ENCODE measurements around the gene KPNA3.

KPNA3 gene

GRCh38 chr13:49740870-49741269 lies 51.6 kb downstream of the KPNA3 start:
- Histone ChIP-seq H2BK5ac (ENCODE audit: low read depth, low read length, poor library complexity) (no peak overlapping the region), H3K36me3 (ENCODE audit: control insufficient read depth in 1 of 2, insufficient read depth in 2 of 2, low read length in 2 of 2) (peaks cover 3 to 6% of the 10 kb centered on the region in 2 experiments), H3K27ac (ENCODE audit: low read depth, low read length) (no peak overlapping the region), H4K91ac (ENCODE audit: low read depth, low read length) (no peak overlapping the region), H3K4me3 (ENCODE audit: low read depth, low read length) (no peak overlapping the region), H4K8ac (ENCODE audit: low read depth, low read length) (no peak overlapping the region), H3K23ac (ENCODE audit: low read length) (no peak overlapping the region), H3K79me2 (ENCODE audit: control insufficient read depth, insufficient read depth, low read length, poor library complexity) (no peaks in the 10 kb centered on the region), H3K27me3 (ENCODE audit: insufficient read depth, low read length) (no peaks in the 10 kb centered on the region), H2BK12ac (ENCODE audit: low read length) (no peak overlapping the region), H3K79me1 (ENCODE audit: low read length) (no peaks in the 10 kb centered on the region), H2BK120ac (ENCODE audit: insufficient read depth, low read length, poor library complexity) (no peak overlapping the region), H3K4me1 (ENCODE audit: control insufficient read depth in 1 of 2, insufficient read depth in 2 of 2, low read length in 2 of 2) (no peaks in the 10 kb centered on the region), H3K18ac (ENCODE audit: low read length) (no peak overlapping the region), H3K4me2 (ENCODE audit: low read length) (no peak overlapping the region), H2AK5ac (ENCODE audit: low read length) (no peak overlapping the region), H2AFZ (ENCODE audit: insufficient read depth, low read length, poor library complexity) (no peak overlapping the region), H3K9me3 (ENCODE audit: insufficient read depth, low read depth, low read length) (no peaks in the 10 kb centered on the region), H3K14ac (ENCODE audit: low read length) (no peak overlapping the region), H3K9ac (ENCODE audit: low read length) (no peak overlapping the region), H3K4ac (ENCODE audit: low read depth, low read length) (no peak overlapping the region), H4K12ac (ENCODE audit: low read depth, low read length) (no peak overlapping the region)
- DNase-seq = peak in 1 of 2 donors; percentile 3
- WGBS (ENCODE audit: extremely low coverage, insufficient coverage, insufficient read length) = no CpG with 5 or more reads among the region's 2 CpGs

GRCh38 chr13:49739498-49740187 lies 52.8 kb downstream of the KPNA3 start:
- H2BK5ac ChIP-seq (ENCODE audit: low read depth, low read length, poor library complexity) = no peak overlapping the region
- H3K4ac ChIP-seq (ENCODE audit: low read depth, low read length) = no peak overlapping the region
- H3K36me3 ChIP-seq (ENCODE audit: control insufficient read depth in 1 of 2, insufficient read depth in 2 of 2, low read length in 2 of 2) = peaks cover 0 to 3% of the 10 kb centered on the region in 2 experiments
- no peak overlapping the region for H3K4me3 ChIP-seq (ENCODE audit: low read depth, low read length)
- no peak for DNase-seq
- H2BK120ac ChIP-seq (ENCODE audit: insufficient read depth, low read length, poor library complexity) = no peak overlapping the region
- no peak overlapping the region for H2AFZ ChIP-seq (ENCODE audit: insufficient read depth, low read length, poor library complexity)
- H3K79me1 ChIP-seq (ENCODE audit: low read length) = no peaks in the 10 kb centered on the region
- no peak overlapping the region for H3K4me2 ChIP-seq (ENCODE audit: low read length)
- H3K18ac ChIP-seq (ENCODE audit: low read length) = no peak overlapping the region
- H2AK5ac ChIP-seq (ENCODE audit: low read length) = no peak overlapping the region
- no CpG with 5 or more reads among the region's 5 CpGs for WGBS (ENCODE audit: extremely low coverage, insufficient coverage, insufficient read length)
- H3K79me2 ChIP-seq (ENCODE audit: control insufficient read depth, insufficient read depth, low read length, poor library complexity) = no peaks in the 10 kb centered on the region
- H3K23ac ChIP-seq (ENCODE audit: low read length) = no peak overlapping the region
- no peaks in the 10 kb centered on the region for H3K27me3 ChIP-seq (ENCODE audit: insufficient read depth, low read length)
- no peak overlapping the region for H4K91ac ChIP-seq (ENCODE audit: low read depth, low read length)
- H3K9ac ChIP-seq (ENCODE audit: low read length) = no peak overlapping the region
- no peak overlapping the region for H4K8ac ChIP-seq (ENCODE audit: low read depth, low read length)
- H3K27ac ChIP-seq (ENCODE audit: low read depth, low read length) = no peak overlapping the region
- no peaks in the 10 kb centered on the region for H3K4me1 ChIP-seq (ENCODE audit: control insufficient read depth in 1 of 2, insufficient read depth in 2 of 2, low read length in 2 of 2)
- H4K12ac ChIP-seq (ENCODE audit: low read depth, low read length) = no peak overlapping the region
- no peak overlapping the region for H3K14ac ChIP-seq (ENCODE audit: low read length)
- no peak overlapping the region for H2BK12ac ChIP-seq (ENCODE audit: low read length)
- no peaks in the 10 kb centered on the region for H3K9me3 ChIP-seq (ENCODE audit: insufficient read depth, low read depth, low read length)

GRCh38 chr13:49733181-49733951 lies 59.1 kb downstream of the KPNA3 start:
- no peaks in the 10 kb centered on the region for H3K79me2 ChIP-seq (ENCODE audit: control insufficient read depth, insufficient read depth, low read length, poor library complexity)
- H2AK5ac ChIP-seq (ENCODE audit: low read length) = no peak overlapping the region
- H3K9ac ChIP-seq (ENCODE audit: low read length) = no peak overlapping the region
- peaks cover 5 to 7% of the 10 kb centered on the region in 2 experiments for H3K36me3 ChIP-seq (ENCODE audit: control insufficient read depth in 1 of 2, insufficient read depth in 2 of 2, low read length in 2 of 2)
- H3K4me2 ChIP-seq (ENCODE audit: low read length) = no peak overlapping the region
- H3K79me1 ChIP-seq (ENCODE audit: low read length) = no peaks in the 10 kb centered on the region
- H3K4me1 ChIP-seq (ENCODE audit: control insufficient read depth in 1 of 2, insufficient read depth in 2 of 2, low read length in 2 of 2) = no peaks in the 10 kb centered on the region
- no peak overlapping the region for H4K12ac ChIP-seq (ENCODE audit: low read depth, low read length)
- H2BK120ac ChIP-seq (ENCODE audit: insufficient read depth, low read length, poor library complexity) = no peak overlapping the region
- no peaks in the 10 kb centered on the region for H3K9me3 ChIP-seq (ENCODE audit: insufficient read depth, low read depth, low read length)
- no CpG with 5 or more reads among the region's 12 CpGs for WGBS (ENCODE audit: extremely low coverage, insufficient coverage, insufficient read length)
- no peak overlapping the region for H3K4me3 ChIP-seq (ENCODE audit: low read depth, low read length)
- H3K4ac ChIP-seq (ENCODE audit: low read depth, low read length) = no peak overlapping the region
- H3K14ac ChIP-seq (ENCODE audit: low read length) = no peak overlapping the region
- no peak overlapping the region for H3K27ac ChIP-seq (ENCODE audit: low read depth, low read length)
- no peak overlapping the region for H4K8ac ChIP-seq (ENCODE audit: low read depth, low read length)
- no peak overlapping the region for H2BK12ac ChIP-seq (ENCODE audit: low read length)
- no peak overlapping the region for H3K18ac ChIP-seq (ENCODE audit: low read length)
- H3K27me3 ChIP-seq (ENCODE audit: insufficient read depth, low read length) = no peaks in the 10 kb centered on the region
- no peak overlapping the region for H2AFZ ChIP-seq (ENCODE audit: insufficient read depth, low read length, poor library complexity)
- no peak overlapping the region for H3K23ac ChIP-seq (ENCODE audit: low read length)
- no peak for DNase-seq
- H2BK5ac ChIP-seq (ENCODE audit: low read depth, low read length, poor library complexity) = no peak overlapping the region
- no peak overlapping the region for H4K91ac ChIP-seq (ENCODE audit: low read depth, low read length)

GRCh38 chr13:49731766-49732165 lies 60.7 kb downstream of the KPNA3 start:
- Histone ChIP-seq H4K91ac (ENCODE audit: low read depth, low read length) (no peak overlapping the region), H4K8ac (ENCODE audit: low read depth, low read length) (no peak overlapping the region), H2BK5ac (ENCODE audit: low read depth, low read length, poor library complexity) (no peak overlapping the region), H2BK120ac (ENCODE audit: insufficient read depth, low read length, poor library complexity) (no peak overlapping the region), H3K14ac (ENCODE audit: low read length) (no peak overlapping the region), H3K4me3 (ENCODE audit: low read depth, low read length) (no peak overlapping the region), H4K12ac (ENCODE audit: low read depth, low read length) (no peak overlapping the region), H3K4me2 (ENCODE audit: low read length) (no peak overlapping the region), H3K23ac (ENCODE audit: low read length) (no peak overlapping the region), H3K18ac (ENCODE audit: low read length) (no peak overlapping the region), H3K4ac (ENCODE audit: low read depth, low read length) (no peak overlapping the region), H3K79me2 (ENCODE audit: control insufficient read depth, insufficient read depth, low read length, poor library complexity) (no peaks in the 10 kb centered on the region), H2AFZ (ENCODE audit: insufficient read depth, low read length, poor library complexity) (no peak overlapping the region), H3K79me1 (ENCODE audit: low read length) (no peaks in the 10 kb centered on the region), H3K9ac (ENCODE audit: low read length) (no peak overlapping the region), H2AK5ac (ENCODE audit: low read length) (no peak overlapping the region), H2BK12ac (ENCODE audit: low read length) (no peak overlapping the region), H3K27ac (ENCODE audit: low read depth, low read length) (no peak overlapping the region), H3K36me3 (ENCODE audit: control insufficient read depth in 1 of 2, insufficient read depth in 2 of 2, low read length in 2 of 2) (peaks cover 5 to 7% of the 10 kb centered on the region in 2 experiments), H3K9me3 (ENCODE audit: insufficient read depth, low read depth, low read length) (no peaks in the 10 kb centered on the region), H3K27me3 (ENCODE audit: insufficient read depth, low read length) (no peaks in the 10 kb centered on the region), H3K4me1 (ENCODE audit: control insufficient read depth in 1 of 2, insufficient read depth in 2 of 2, low read length in 2 of 2) (no peaks in the 10 kb centered on the region)
- no peak for DNase-seq

Measured in trophoblast cell (in vitro differentiated cells and primary cell).